ENCODE measurements around the gene KCNMA1. TPM values are rescaled to one million over a fixed set of nuclear protein-coding genes. Genes with fewer than 3 reads are reported as not detected.

Gene KCNMA1
- total RNA-seq, 1 experiment from 2014 or later: 1.8 TPM

- Histone ChIP-seq H3K27ac (no peak overlapping the region), H3K4me1 (replicated peaks) (no peaks in the 10 kb centered on the region), H3K27me3 (replicated peaks) (no peaks in the 10 kb centered on the region), H3K4me3 (no peak overlapping the region), H3K9me3 (replicated peaks) (no peaks in the 10 kb centered on the region), H3K36me3 (no peaks in the 10 kb centered on the region)
- no peak for DNase-seq (ENCODE audit: low read depth in 1 of 2, low spot score in 2 of 2)
These were observed 178.5 kb downstream of the KCNMA1 start for GRCh38 chr10:77458986-77459590.

GRCh38 chr10:77457721-77458120, 179.9 kb downstream of the KCNMA1 start:
- Histone ChIP-seq H3K4me1 (replicated peaks) (no peaks in the 10 kb centered on the region), H3K27ac (no peak overlapping the region), H3K9me3 (replicated peaks) (no peaks in the 10 kb centered on the region), H3K27me3 (replicated peaks) (no peaks in the 10 kb centered on the region), H3K36me3 (no peaks in the 10 kb centered on the region), H3K4me3 (no peak overlapping the region)
- no peak for DNase-seq (ENCODE audit: low read depth in 1 of 2, low spot score in 2 of 2)

GRCh38 chr10:77457266-77457665, 180.3 kb downstream of the KCNMA1 start:
- H3K36me3 ChIP-seq: no peaks in the 10 kb centered on the region

GRCh38 chr10:77456414-77456813, 181.2 kb downstream of the KCNMA1 start:
- H3K4me3 ChIP-seq: no peak overlapping the region
- no peaks in the 10 kb centered on the region for H3K36me3 ChIP-seq
- no peak overlapping the region for H3K27ac ChIP-seq

More at GRCh38 chr10:77457266-77457665, 180.3 kb downstream of the KCNMA1 start:
- no peaks in the 10 kb centered on the region for H3K27me3 ChIP-seq (replicated peaks)
- H3K4me1 ChIP-seq (replicated peaks): no peaks in the 10 kb centered on the region
- no peak overlapping the region for H3K4me3 ChIP-seq
- no peak for DNase-seq (ENCODE audit: low read depth in 1 of 2, low spot score in 2 of 2)
- no peak overlapping the region for H3K27ac ChIP-seq
- no peaks in the 10 kb centered on the region for H3K9me3 ChIP-seq (replicated peaks)

GRCh38 chr10:77455561-77455960, 182.0 kb downstream of the KCNMA1 start:
- H3K36me3 ChIP-seq: no peaks in the 10 kb centered on the region
- H3K27me3 ChIP-seq (replicated peaks): no peaks in the 10 kb centered on the region
- H3K4me3 ChIP-seq: no peak overlapping the region
- no peak overlapping the region for H3K27ac ChIP-seq
- no peaks in the 10 kb centered on the region for H3K4me1 ChIP-seq (replicated peaks)
- H3K9me3 ChIP-seq (replicated peaks): no peaks in the 10 kb centered on the region
- DNase-seq (ENCODE audit: low read depth in 1 of 2, low spot score in 2 of 2): no peak

More at GRCh38 chr10:77456414-77456813, 181.2 kb downstream of the KCNMA1 start:
- no peaks in the 10 kb centered on the region for H3K9me3 ChIP-seq (replicated peaks)
- no peaks in the 10 kb centered on the region for H3K4me1 ChIP-seq (replicated peaks)
- no peaks in the 10 kb centered on the region for H3K27me3 ChIP-seq (replicated peaks)
- DNase-seq (ENCODE audit: low read depth in 1 of 2, low spot score in 2 of 2): no peak

- Histone ChIP-seq H3K4me3 (no peak overlapping the region), H3K36me3 (no peaks in the 10 kb centered on the region), H3K9me3 (replicated peaks) (no peaks in the 10 kb centered on the region), H3K4me1 (replicated peaks) (no peaks in the 10 kb centered on the region), H3K27me3 (replicated peaks) (no peaks in the 10 kb centered on the region), H3K27ac (no peak overlapping the region)
- no peak for DNase-seq (ENCODE audit: low read depth in 1 of 2, low spot score in 2 of 2)
These were observed 184.6 kb downstream of the KCNMA1 start for GRCh38 chr10:77452952-77453564.

GRCh38 chr10:77451886-77452285, 185.7 kb downstream of the KCNMA1 start:
- no peak for DNase-seq (ENCODE audit: low read depth in 1 of 2, low spot score in 2 of 2)
- H3K4me1 ChIP-seq (replicated peaks): no peaks in the 10 kb centered on the region
- H3K9me3 ChIP-seq (replicated peaks): no peaks in the 10 kb centered on the region
- no peaks in the 10 kb centered on the region for H3K27me3 ChIP-seq (replicated peaks)
- H3K27ac ChIP-seq: no peak overlapping the region
- H3K36me3 ChIP-seq: no peaks in the 10 kb centered on the region
- H3K4me3 ChIP-seq: no peak overlapping the region

- Histone ChIP-seq H3K27ac (no peak overlapping the region), H3K4me3 (no peak overlapping the region), H3K4me1 (replicated peaks) (no peaks in the 10 kb centered on the region), H3K9me3 (replicated peaks) (no peaks in the 10 kb centered on the region), H3K27me3 (replicated peaks) (no peaks in the 10 kb centered on the region), H3K36me3 (no peaks in the 10 kb centered on the region)
- DNase-seq (ENCODE audit: low read depth in 1 of 2, low spot score in 2 of 2): no peak
These were observed 189.4 kb downstream of the KCNMA1 start for GRCh38 chr10:77448226-77448625.

- no peaks in the 10 kb centered on the region for H3K4me1 ChIP-seq (replicated peaks)
- DNase-seq (ENCODE audit: low read depth in 1 of 2, low spot score in 2 of 2): no peak
- H3K36me3 ChIP-seq: no peaks in the 10 kb centered on the region
- H3K27ac ChIP-seq: no peak overlapping the region
- no peak overlapping the region for H3K4me3 ChIP-seq
- H3K9me3 ChIP-seq (replicated peaks): no peaks in the 10 kb centered on the region
- no peaks in the 10 kb centered on the region for H3K27me3 ChIP-seq (replicated peaks)
These were observed 190.9 kb downstream of the KCNMA1 start for GRCh38 chr10:77446700-77447099.

GRCh38 chr10:77445547-77445946, 192.1 kb downstream of the KCNMA1 start:
- H3K27me3 ChIP-seq (replicated peaks): no peaks in the 10 kb centered on the region
- no peaks in the 10 kb centered on the region for H3K4me1 ChIP-seq (replicated peaks)
- H3K9me3 ChIP-seq (replicated peaks): no peaks in the 10 kb centered on the region
- DNase-seq (ENCODE audit: low read depth in 1 of 2, low spot score in 2 of 2): no peak
- H3K4me3 ChIP-seq: no peak overlapping the region
- H3K36me3 ChIP-seq: no peaks in the 10 kb centered on the region
- no peak overlapping the region for H3K27ac ChIP-seq

GRCh38 chr10:77444041-77444440, 193.6 kb downstream of the KCNMA1 start:
- Histone ChIP-seq H3K4me1 (replicated peaks) (no peaks in the 10 kb centered on the region), H3K4me3 (no peak overlapping the region), H3K9me3 (replicated peaks) (no peaks in the 10 kb centered on the region), H3K27me3 (replicated peaks) (no peaks in the 10 kb centered on the region), H3K27ac (no peak overlapping the region), H3K36me3 (no peaks in the 10 kb centered on the region)
- DNase-seq (ENCODE audit: low read depth in 1 of 2, low spot score in 2 of 2): no peak

- H3K27ac ChIP-seq: no peak overlapping the region
- no peak overlapping the region for H3K4me3 ChIP-seq
- H3K36me3 ChIP-seq: no peaks in the 10 kb centered on the region
- no peaks in the 10 kb centered on the region for H3K9me3 ChIP-seq (replicated peaks)
- no peak for DNase-seq (ENCODE audit: low read depth in 1 of 2, low spot score in 2 of 2)
- no peaks in the 10 kb centered on the region for H3K27me3 ChIP-seq (replicated peaks)
- no peaks in the 10 kb centered on the region for H3K4me1 ChIP-seq (replicated peaks)
These were observed 194.9 kb downstream of the KCNMA1 start for GRCh38 chr10:77442699-77443189.

- H3K27me3 ChIP-seq (replicated peaks): no peaks in the 10 kb centered on the region
- no peaks in the 10 kb centered on the region for H3K36me3 ChIP-seq
- H3K4me3 ChIP-seq: no peak overlapping the region
- H3K27ac ChIP-seq: no peak overlapping the region
- no peak for DNase-seq (ENCODE audit: low read depth in 1 of 2, low spot score in 2 of 2)
- no peaks in the 10 kb centered on the region for H3K4me1 ChIP-seq (replicated peaks)
- no peaks in the 10 kb centered on the region for H3K9me3 ChIP-seq (replicated peaks)
These were observed 196.0 kb downstream of the KCNMA1 start for GRCh38 chr10:77441353-77442166.

Measured in SJSA1 (cell line).